ENCODE measurements around the gene SV2C. TPM values are rescaled to one million over a fixed set of nuclear protein-coding genes. Genes with fewer than 3 reads are reported as not detected.

SV2C gene
- total RNA-seq, 1 donor from 2014 or later, result 0.32 TPM

DNA sequence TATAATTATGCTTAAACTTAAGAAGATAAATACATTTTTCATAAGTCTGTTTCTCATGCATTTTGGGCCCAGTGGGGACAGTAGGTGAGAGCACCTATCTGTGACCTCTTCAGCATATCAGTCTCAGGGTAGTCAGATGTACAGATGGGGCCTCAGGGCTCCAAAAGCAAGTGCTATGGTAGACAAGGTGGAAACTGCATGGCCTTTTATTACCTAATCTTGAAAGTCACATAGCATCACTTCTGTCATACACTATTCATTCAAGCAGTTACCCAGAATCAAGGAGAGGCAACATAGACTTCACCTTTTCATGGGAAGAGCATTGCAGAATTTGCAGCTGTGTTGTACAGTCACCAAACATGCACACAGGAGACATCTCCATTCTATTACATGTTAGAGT lies 94.8 kb downstream of the SV2C start:
- DNase-seq, result no peak
- Histone ChIP-seq H3K4me1 (peaks cover 5% of the 10 kb centered on the region), H3K27ac (no peak overlapping the region), H3K36me3 (no peaks in the 10 kb centered on the region), H3K27me3 (no peaks in the 10 kb centered on the region), H3K4me3 (no peak overlapping the region), H3K9me3 (no peaks in the 10 kb centered on the region)
- TF ChIP-seq, protein P1, sequence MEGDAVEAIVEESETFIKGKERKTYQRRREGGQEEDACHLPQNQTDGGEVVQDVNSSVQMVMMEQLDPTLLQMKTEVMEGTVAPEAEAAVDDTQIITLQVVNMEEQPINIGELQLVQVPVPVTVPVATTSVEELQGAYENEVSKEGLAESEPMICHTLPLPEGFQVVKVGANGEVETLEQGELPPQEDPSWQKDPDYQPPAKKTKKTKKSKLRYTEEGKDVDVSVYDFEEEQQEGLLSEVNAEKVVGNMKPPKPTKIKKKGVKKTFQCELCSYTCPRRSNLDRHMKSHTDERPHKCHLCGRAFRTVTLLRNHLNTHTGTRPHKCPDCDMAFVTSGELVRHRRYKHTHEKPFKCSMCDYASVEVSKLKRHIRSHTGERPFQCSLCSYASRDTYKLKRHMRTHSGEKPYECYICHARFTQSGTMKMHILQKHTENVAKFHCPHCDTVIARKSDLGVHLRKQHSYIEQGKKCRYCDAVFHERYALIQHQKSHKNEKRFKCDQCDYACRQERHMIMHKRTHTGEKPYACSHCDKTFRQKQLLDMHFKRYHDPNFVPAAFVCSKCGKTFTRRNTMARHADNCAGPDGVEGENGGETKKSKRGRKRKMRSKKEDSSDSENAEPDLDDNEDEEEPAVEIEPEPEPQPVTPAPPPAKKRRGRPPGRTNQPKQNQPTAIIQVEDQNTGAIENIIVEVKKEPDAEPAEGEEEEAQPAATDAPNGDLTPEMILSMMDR (IDR thresholded peaks at IDR 0.05), result no peak
- ATAC-seq, result no peak
- intact Hi-C loops (cut with DNase I), result no loop called here

DNA sequence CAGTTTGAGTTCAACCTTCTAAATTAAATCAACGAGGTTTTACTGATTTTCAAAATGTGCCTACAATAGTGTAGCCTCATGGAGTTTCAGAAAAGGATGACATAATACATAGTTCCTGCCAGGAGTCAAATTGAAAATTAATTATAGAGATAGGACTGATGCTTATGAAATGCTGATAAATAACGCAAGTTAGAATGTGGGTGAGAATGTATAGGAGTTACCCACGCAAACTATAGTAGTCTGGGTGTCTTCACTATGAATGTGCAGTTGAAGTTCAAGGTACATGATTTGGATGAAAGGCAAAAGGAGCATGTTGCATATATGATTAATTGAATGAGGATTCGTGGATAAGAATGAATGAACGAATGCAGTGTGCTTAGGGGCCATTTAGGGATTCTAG lies 95.7 kb downstream of the SV2C start:
- no peaks in the 10 kb centered on the region for H3K27me3 ChIP-seq
- H3K9me3 ChIP-seq, result no peaks in the 10 kb centered on the region
- ATAC-seq (no peak), DNase-seq (no peak)
- no peak overlapping the region for H3K4me3 ChIP-seq
- intact Hi-C loops (cut with DNase I), result no loop called here
- H3K36me3 ChIP-seq, result no peaks in the 10 kb centered on the region
- no peak overlapping the region for H3K27ac ChIP-seq
- TF ChIP-seq, protein P1 (IDR thresholded peaks at IDR 0.05), result no peak
- peaks cover 5% of the 10 kb centered on the region for H3K4me1 ChIP-seq

- Histone ChIP-seq H3K27ac (no peak overlapping the region), H3K4me3 (no peak overlapping the region), H3K27me3 (no peaks in the 10 kb centered on the region), H3K4me1 (no peaks in the 10 kb centered on the region), H3K9me3 (no peaks in the 10 kb centered on the region), H3K36me3 (no peaks in the 10 kb centered on the region)
- TF ChIP-seq, protein P1 (IDR thresholded peaks at IDR 0.05), result no peak
- intact Hi-C loops (cut with DNase I), result no loop called here
- ATAC-seq, result peak; percentile 80
- DNase-seq, result no peak
Observed at GRCh38 chr5:76180814-76181805, 97.9 kb downstream of the SV2C start.

- intact Hi-C loops (cut with DNase I), result no loop called here
- TF ChIP-seq, protein P1 (IDR thresholded peaks at IDR 0.05), result no peak
Observed at GRCh38 chr5:76187386-76187785, 104.2 kb downstream of the SV2C start.

DNA sequence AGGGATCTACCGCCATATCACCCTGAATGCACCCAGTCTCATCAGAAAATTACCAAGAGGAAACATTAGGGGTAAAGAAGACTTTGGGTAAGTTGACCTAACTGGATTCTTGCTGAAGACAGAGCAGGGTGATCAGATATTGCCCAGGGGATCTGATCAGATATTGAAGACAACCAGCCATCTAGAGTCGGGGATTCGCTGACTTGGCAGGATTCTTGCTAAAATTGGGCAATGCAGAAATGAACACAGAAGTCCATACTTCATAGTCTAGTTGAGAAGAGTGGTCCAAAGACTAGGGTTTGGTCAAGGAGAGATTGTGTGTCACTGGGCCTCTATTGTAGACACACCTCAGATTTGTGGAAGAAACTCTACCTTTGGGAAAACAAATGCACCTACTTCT lies 107.2 kb downstream of the SV2C start:
- Histone ChIP-seq H3K27me3 (no peaks in the 10 kb centered on the region), H3K27ac (no peak overlapping the region), H3K4me3 (no peak overlapping the region), H3K36me3 (no peaks in the 10 kb centered on the region), H3K4me1 (no peaks in the 10 kb centered on the region), H3K9me3 (no peaks in the 10 kb centered on the region)
- TF ChIP-seq, protein P1 (IDR thresholded peaks at IDR 0.05), result no peak
- intact Hi-C loops (cut with DNase I), result no loop called here
- ATAC-seq, result no peak
- no peak for DNase-seq

More at GRCh38 chr5:76187386-76187785, 104.2 kb downstream of the SV2C start:
- Histone ChIP-seq H3K4me1 (no peaks in the 10 kb centered on the region), H3K36me3 (no peaks in the 10 kb centered on the region), H3K4me3 (no peak overlapping the region), H3K9me3 (no peaks in the 10 kb centered on the region), H3K27ac (no peak overlapping the region), H3K27me3 (no peaks in the 10 kb centered on the region)
- DNase-seq, result no peak
- no peak for ATAC-seq
